KMS-11 (cell line): Measurements from ENCODE around the gene CHP2.

ENCODE experiments used
- H2AFZ ChIP-seq: fragments of 200-600 bp; sonication (generic); 2 replicates; pipeline ENCODE4 v1.6.1; 2016; ENCODE audit warnings: antibody characterized with exemption, mixed run types, low read depth
- H3K27ac ChIP-seq: fragments of 200-600 bp; sonication (generic); 2 replicates; pipeline ENCODE4 v1.6.1; 2016; ENCODE audit warnings: mild to moderate bottlenecking, mixed run types
- H3K27me3 ChIP-seq: fragments of 200-600 bp; sonication (generic); 2 replicates; pipeline ENCODE4 v1.6.1; 2017; ENCODE audit warnings: mild to moderate bottlenecking, low read depth, mixed run types, moderate library complexity; ENCODE audit not compliant: insufficient read depth
- H3K36me3 ChIP-seq: fragments of 200-600 bp; sonication (generic); 2 replicates; pipeline ENCODE4 v1.6.1; 2017; ENCODE audit warnings: mild to moderate bottlenecking, mixed run types; ENCODE audit not compliant: insufficient read depth
- H3K4me1 ChIP-seq: fragments of 200-600 bp; sonication (generic); 2 replicates; pipeline ENCODE4 v1.6.1; 2016; ENCODE audit warnings: mild to moderate bottlenecking, low read depth, mixed run types; ENCODE audit not compliant: poor library complexity, severe bottlenecking
- H3K4me2 ChIP-seq: fragments of 200-600 bp; sonication (generic); 2 replicates; pipeline ENCODE4 v1.7.0; 2016; ENCODE audit warnings: mild to moderate bottlenecking, mixed run types
- H3K4me3 ChIP-seq: fragments of 200-600 bp; sonication (generic); IDR thresholded peaks from 2 replicates; pipeline ENCODE4 v1.6.1; 2017; ENCODE audit warnings: low read depth, low read length, mixed read lengths; ENCODE audit not compliant: insufficient read depth
- H3K79me2 ChIP-seq: fragments of 200-600 bp; sonication (generic); 2 replicates; pipeline ENCODE4 v1.6.1; 2016; ENCODE audit warnings: low read depth, mixed run types; ENCODE audit not compliant: insufficient read depth
- H3K9ac ChIP-seq: fragments of 200-600 bp; sonication (generic); 2 replicates; pipeline ENCODE4 v1.6.1; 2016; ENCODE audit warnings: mild to moderate bottlenecking, mixed run types
- H4K20me1 ChIP-seq: fragments of 200-600 bp; sonication (generic); 2 replicates; pipeline ENCODE4 v1.6.1; 2016; ENCODE audit warnings: mild to moderate bottlenecking, mixed run types; ENCODE audit not compliant: insufficient read depth
- TF ChIP-seq, protein P1 (sequence below): fragments of 200-600 bp; sonication (generic); conservative IDR thresholded peaks from 2 replicates; pipeline ENCODE4 v1.6.1; 2017; ENCODE audit warnings: low read depth, mild to moderate bottlenecking, antibody characterized with exemption, low read length, moderate library complexity, mixed read lengths

CHP2 gene

DNA sequence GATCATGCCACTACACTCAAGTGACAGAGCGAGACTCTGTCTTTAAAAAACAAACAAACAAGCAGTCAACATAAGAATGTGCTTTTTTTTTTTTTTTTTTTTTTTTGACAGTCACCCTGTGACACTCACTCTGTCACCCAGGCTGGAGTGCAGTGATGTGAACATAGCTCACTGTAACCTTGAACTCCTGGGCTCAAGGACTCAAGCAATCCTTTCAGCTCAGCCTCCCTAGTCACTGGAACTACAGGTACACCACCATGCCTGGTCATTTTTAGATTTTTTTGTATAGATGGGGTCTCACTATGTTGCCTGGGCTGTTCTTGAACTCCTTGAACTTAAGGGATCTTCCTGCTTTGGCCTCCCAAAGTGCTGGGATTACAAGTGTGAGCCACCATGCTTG, 15.3 kb upstream of the CHP2 start:
- no peak overlapping the region for H3K27ac ChIP-seq
- no peaks in the 10 kb centered on the region for H4K20me1 ChIP-seq
- no peak overlapping the region for H2AFZ ChIP-seq
- H3K9ac ChIP-seq, result no peak overlapping the region
- H3K4me2 ChIP-seq, result no peak overlapping the region
- no peaks in the 10 kb centered on the region for H3K4me1 ChIP-seq
- H3K27me3 ChIP-seq, result no peaks in the 10 kb centered on the region
- H3K36me3 ChIP-seq, result no peaks in the 10 kb centered on the region
- no peaks in the 10 kb centered on the region for H3K79me2 ChIP-seq
- TF ChIP-seq, protein P1, sequence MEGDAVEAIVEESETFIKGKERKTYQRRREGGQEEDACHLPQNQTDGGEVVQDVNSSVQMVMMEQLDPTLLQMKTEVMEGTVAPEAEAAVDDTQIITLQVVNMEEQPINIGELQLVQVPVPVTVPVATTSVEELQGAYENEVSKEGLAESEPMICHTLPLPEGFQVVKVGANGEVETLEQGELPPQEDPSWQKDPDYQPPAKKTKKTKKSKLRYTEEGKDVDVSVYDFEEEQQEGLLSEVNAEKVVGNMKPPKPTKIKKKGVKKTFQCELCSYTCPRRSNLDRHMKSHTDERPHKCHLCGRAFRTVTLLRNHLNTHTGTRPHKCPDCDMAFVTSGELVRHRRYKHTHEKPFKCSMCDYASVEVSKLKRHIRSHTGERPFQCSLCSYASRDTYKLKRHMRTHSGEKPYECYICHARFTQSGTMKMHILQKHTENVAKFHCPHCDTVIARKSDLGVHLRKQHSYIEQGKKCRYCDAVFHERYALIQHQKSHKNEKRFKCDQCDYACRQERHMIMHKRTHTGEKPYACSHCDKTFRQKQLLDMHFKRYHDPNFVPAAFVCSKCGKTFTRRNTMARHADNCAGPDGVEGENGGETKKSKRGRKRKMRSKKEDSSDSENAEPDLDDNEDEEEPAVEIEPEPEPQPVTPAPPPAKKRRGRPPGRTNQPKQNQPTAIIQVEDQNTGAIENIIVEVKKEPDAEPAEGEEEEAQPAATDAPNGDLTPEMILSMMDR, result no peak
- no peak overlapping the region for H3K4me3 ChIP-seq

DNA sequence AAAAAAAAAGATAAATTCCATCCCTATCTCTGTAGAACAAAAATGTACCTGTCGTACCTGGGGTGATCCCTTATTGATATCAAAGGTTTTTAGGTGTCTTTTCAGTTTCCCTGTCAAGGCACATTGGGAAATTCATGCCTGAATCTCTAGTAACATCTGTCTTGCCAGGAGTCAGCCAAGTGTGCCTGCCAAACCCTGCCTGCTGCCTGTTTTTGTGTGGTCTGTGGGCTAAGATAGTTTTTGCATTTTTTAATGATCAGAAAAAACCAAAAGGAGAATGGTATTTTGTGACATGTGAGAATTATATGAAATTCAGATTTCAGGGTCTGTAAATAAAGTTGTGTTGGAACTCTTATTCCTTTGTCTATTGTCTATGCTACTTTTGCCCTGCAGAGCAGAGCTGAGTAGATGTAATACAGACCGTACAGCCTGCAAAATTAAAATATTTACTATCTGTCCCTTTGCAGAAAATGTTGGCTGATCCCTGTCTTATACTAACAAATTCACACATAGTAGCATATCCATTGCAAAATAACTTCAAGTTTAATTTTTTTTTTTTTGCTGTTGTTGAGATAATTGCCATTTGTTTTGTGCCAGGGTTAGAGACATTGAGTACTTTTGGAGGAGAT, 13.0 kb upstream of the CHP2 start:
- H4K20me1 ChIP-seq, result no peaks in the 10 kb centered on the region
- no peak overlapping the region for H2AFZ ChIP-seq
- TF ChIP-seq, protein P1, result no peak
- no peak overlapping the region for H3K4me3 ChIP-seq
- no peaks in the 10 kb centered on the region for H3K4me1 ChIP-seq
- H3K36me3 ChIP-seq, result no peaks in the 10 kb centered on the region
- H3K9ac ChIP-seq, result no peak overlapping the region
- H3K79me2 ChIP-seq, result no peaks in the 10 kb centered on the region
- H3K27ac ChIP-seq, result no peak overlapping the region
- H3K27me3 ChIP-seq, result no peaks in the 10 kb centered on the region
- no peak overlapping the region for H3K4me2 ChIP-seq

DNA sequence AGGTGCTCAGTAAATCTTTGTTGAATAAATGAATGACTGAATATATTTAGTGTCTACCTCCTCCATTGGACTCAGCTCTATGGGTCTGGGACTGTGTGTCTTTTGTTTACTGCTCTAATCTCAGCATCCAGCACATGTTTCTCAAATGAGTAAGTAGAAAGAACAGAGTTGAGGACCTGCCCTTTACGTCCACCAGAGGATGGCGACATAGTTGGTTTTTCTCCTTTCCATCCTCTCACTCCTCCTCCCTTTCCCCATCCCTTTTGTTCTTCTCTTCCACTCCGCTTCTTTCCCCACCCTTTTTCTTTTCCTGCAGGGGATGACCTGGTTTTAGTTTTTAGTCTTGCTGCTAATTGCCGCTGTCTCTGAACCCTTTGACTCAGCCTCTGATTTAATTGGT, 12.1 kb upstream of the CHP2 start:
- H3K79me2 ChIP-seq, result no peaks in the 10 kb centered on the region
- no peak overlapping the region for H3K4me2 ChIP-seq
- TF ChIP-seq, protein P1, result no peak
- H2AFZ ChIP-seq, result no peak overlapping the region
- H3K9ac ChIP-seq, result no peak overlapping the region
- no peaks in the 10 kb centered on the region for H3K36me3 ChIP-seq
- H3K27ac ChIP-seq, result no peak overlapping the region
- no peak overlapping the region for H3K4me3 ChIP-seq
- no peaks in the 10 kb centered on the region for H3K27me3 ChIP-seq
- no peaks in the 10 kb centered on the region for H4K20me1 ChIP-seq
- H3K4me1 ChIP-seq, result no peaks in the 10 kb centered on the region

DNA sequence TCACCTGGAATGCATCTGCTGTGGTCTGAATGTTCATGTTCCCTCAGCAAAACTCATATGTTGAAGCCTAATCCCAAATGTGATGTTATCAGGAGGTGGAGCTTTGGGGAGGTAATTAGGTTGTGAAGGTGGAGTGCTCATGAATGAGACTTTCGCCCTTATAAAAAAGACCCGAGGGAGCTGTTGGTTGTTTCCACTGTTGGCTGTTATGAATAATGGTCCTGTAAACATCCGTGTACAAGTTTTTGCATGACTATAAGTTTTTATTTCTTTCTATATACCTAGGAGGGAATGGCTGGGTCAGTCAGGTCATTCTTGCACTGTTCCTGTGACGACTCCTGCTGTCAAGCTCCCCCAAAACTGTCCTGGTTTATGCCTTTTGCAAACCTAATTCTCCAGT, 9.6 kb upstream of the CHP2 start:
- no peaks in the 10 kb centered on the region for H3K4me1 ChIP-seq
- H3K9ac ChIP-seq, result no peak overlapping the region
- no peak overlapping the region for H2AFZ ChIP-seq
- no peak overlapping the region for H3K4me3 ChIP-seq
- no peaks in the 10 kb centered on the region for H3K27me3 ChIP-seq
- TF ChIP-seq, protein P1, result no peak
- H3K27ac ChIP-seq, result no peak overlapping the region
- no peaks in the 10 kb centered on the region for H4K20me1 ChIP-seq
- H3K79me2 ChIP-seq, result no peaks in the 10 kb centered on the region
- no peak overlapping the region for H3K4me2 ChIP-seq
- H3K36me3 ChIP-seq, result no peaks in the 10 kb centered on the region
